Ishikawa (cell line): Measurements from ENCODE around the gene C1QTNF3.

Experiments
- CEBPB ChIP-seq: IDR thresholded peaks from 2 replicates; pipeline ENCODE4 v1.6.1; 2012
- EGR1 ChIP-seq: IDR thresholded peaks from 2 replicates; pipeline ENCODE4 v1.6.1; 2012
- EP300 ChIP-seq: IDR thresholded peaks from 2 replicates; pipeline ENCODE4 v1.6.1; 2012; ENCODE audit warnings: borderline replicate concordance
- MAX ChIP-seq: IDR thresholded peaks from 2 replicates; pipeline ENCODE4 v1.6.1; 2012

- TF ChIP-seq MAX (no peak), EP300 (no peak), CEBPB (no peak), EGR1 (no peak)
Measured at GRCh38 chr5:33999978-34000377, 43.0 kb downstream of the C1QTNF3 start.
